ENCODE data around the gene CDC42EP5.

Gene CDC42EP5

DNA sequence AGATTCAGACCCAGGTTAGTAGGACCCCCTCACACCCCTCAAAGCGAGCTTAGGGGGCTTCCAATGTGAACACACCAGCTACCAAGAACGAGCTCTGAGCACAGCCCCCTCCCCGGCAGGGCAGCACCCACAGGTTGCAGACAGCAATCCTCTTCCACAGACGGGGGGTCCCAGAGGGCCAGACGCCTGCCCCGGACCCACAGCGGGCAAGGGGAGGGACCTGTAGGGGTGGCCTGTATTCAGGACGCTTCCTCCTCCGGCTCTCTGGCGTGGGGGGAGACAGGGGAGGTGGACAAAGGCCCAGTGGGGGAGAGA, 53.1 kb downstream of the CDC42EP5 start:
- no peaks in the 10 kb centered on the region for H3K9me3 ChIP-seq (ENCODE audit: control insufficient read depth, low read length)
- H3K9ac ChIP-seq (ENCODE audit: low read length) = no peak overlapping the region
- peaks cover 45% of the 10 kb centered on the region for H3K27me3 ChIP-seq (replicated peaks; ENCODE audit: control insufficient read depth, insufficient read depth, low read length)
- no peaks in the 10 kb centered on the region for H3K36me3 ChIP-seq (ENCODE audit: control insufficient read depth, insufficient read depth, low read length, severe bottlenecking)
- H3K4me1 ChIP-seq (ENCODE audit: control insufficient read depth, insufficient read depth, low read length) = no peaks in the 10 kb centered on the region
- H3K4me3 ChIP-seq (ENCODE audit: low read length) = no peak overlapping the region
- no peak for DNase-seq (ENCODE audit: low read depth)

- Histone ChIP-seq H3K9me3 (ENCODE audit: control insufficient read depth, low read length) (no peaks in the 10 kb centered on the region), H3K27me3 (replicated peaks; ENCODE audit: control insufficient read depth, insufficient read depth, low read length) (peaks cover 51% of the 10 kb centered on the region), H3K36me3 (ENCODE audit: control insufficient read depth, insufficient read depth, low read length, severe bottlenecking) (no peaks in the 10 kb centered on the region), H3K4me3 (ENCODE audit: low read length) (no peak overlapping the region), H3K9ac (ENCODE audit: low read length) (no peak overlapping the region), H3K4me1 (ENCODE audit: control insufficient read depth, insufficient read depth, low read length) (no peaks in the 10 kb centered on the region)
- DNase-seq (ENCODE audit: low read depth) = no peak
Observed at GRCh38 chr19:54418930-54419800, 53.9 kb downstream of the CDC42EP5 start.

DNA sequence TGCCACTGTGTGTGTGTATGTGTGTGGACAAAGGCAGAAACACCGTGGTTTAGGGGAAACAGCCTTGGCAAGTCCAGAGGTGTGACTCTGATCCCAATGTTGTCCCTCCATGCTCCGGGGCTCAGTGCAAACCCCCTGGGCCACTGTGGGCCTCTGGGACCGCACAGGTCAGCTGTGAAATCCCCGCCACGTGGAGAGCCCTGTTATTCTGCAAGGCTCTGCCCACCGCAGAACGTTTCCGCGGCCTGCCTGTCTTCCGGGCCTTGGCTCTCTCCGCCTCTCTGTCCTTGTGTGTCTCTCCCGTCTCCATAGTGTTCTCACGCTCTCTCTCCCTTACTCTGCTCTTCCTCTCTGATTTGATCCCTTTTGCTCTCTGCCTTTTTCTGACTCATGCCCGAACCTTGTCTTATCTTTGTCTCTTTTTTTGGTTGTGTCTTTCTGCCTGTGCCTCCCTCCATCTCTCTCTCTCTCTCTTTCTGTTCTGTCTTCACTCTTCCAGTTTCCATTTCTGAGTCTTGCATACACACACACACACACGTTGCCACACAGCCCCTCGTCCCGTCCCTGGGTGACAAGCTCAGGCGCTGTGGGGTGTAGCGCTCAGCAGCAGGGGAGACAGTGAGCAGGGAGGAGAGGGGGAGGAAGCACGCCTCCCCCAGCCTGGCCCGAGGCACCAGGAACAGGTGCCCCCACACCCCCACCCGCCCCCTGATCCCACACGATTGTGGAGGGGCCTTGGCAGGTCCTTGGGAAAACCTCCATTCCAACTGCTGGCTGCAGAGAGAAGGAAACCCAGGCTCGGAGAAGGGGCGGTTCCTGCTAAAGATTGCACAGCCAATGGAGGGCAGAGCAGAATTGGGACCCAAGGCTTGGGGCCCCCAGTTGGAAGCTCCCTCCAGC, 54.8 kb downstream of the CDC42EP5 start:
- Histone ChIP-seq H3K4me1 (ENCODE audit: control insufficient read depth, insufficient read depth, low read length) (no peaks in the 10 kb centered on the region), H3K9me3 (ENCODE audit: control insufficient read depth, low read length) (no peaks in the 10 kb centered on the region), H3K9ac (ENCODE audit: low read length) (no peak overlapping the region), H3K4me3 (ENCODE audit: low read length) (no peak overlapping the region), H3K36me3 (ENCODE audit: control insufficient read depth, insufficient read depth, low read length, severe bottlenecking) (no peaks in the 10 kb centered on the region), H3K27me3 (replicated peaks; ENCODE audit: control insufficient read depth, insufficient read depth, low read length) (peaks cover 51% of the 10 kb centered on the region)
- DNase-seq (ENCODE audit: low read depth) = peak; percentile 10

DNA sequence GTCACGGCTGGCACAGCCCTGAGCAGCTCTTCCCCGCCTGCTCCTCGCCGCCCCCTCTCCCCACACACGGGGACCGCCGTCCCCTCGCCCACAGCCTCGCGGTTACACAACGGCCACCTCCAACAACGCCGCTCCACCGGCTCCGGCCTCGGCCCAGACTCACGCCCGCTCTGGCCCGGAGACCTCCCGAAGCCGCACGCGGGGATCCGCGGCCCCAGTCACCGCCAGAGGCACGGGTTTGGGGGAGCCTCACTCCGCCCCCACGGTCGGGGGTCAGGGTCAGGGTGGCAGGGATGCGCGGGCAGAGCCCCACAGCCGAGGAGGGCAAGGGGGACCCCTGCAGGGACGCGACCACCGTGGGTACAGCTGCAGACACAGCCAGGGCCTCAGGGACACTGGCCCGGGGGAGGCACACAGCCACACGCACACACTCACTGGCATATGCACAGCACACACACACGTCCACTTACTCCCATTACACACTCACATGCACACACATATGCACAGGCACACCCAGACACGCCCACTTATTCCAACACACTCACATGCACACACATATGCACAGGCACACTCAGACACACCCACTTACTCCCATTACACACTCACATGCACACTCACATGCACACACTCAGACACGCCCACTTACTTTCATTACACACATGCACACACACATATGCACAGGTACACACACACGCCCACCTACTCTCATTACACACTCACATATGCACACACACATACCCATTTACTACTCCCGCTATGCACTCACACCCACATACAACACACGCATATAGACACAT, 56.2 kb downstream of the CDC42EP5 start:
- Histone ChIP-seq H3K9ac (ENCODE audit: low read length) (no peak overlapping the region), H3K4me1 (ENCODE audit: control insufficient read depth, insufficient read depth, low read length) (no peaks in the 10 kb centered on the region), H3K4me3 (ENCODE audit: low read length) (no peak overlapping the region), H3K9me3 (ENCODE audit: control insufficient read depth, low read length) (no peaks in the 10 kb centered on the region), H3K36me3 (ENCODE audit: control insufficient read depth, insufficient read depth, low read length, severe bottlenecking) (no peaks in the 10 kb centered on the region), H3K27me3 (replicated peaks; ENCODE audit: control insufficient read depth, insufficient read depth, low read length) (peaks cover 46% of the 10 kb centered on the region)
- DNase-seq (ENCODE audit: low read depth) = no peak

GRCh38 chr19:54415901-54416673, 57.0 kb downstream of the CDC42EP5 start:
- Histone ChIP-seq H3K4me1 (ENCODE audit: control insufficient read depth, insufficient read depth, low read length) (no peaks in the 10 kb centered on the region), H3K9ac (ENCODE audit: low read length) (no peak overlapping the region), H3K36me3 (ENCODE audit: control insufficient read depth, insufficient read depth, low read length, severe bottlenecking) (no peaks in the 10 kb centered on the region), H3K27me3 (replicated peaks; ENCODE audit: control insufficient read depth, insufficient read depth, low read length) (peaks cover 40% of the 10 kb centered on the region), H3K9me3 (ENCODE audit: control insufficient read depth, low read length) (no peaks in the 10 kb centered on the region), H3K4me3 (ENCODE audit: low read length) (no peak overlapping the region)
- DNase-seq (ENCODE audit: low read depth) = no peak

GRCh38 chr19:54415208-54415900, 57.7 kb downstream of the CDC42EP5 start, which contains the start of gene TTYH1:
TSS of gene TTYH1 (plus strand) at chr19:54415464. CDS start at chr19:54415553, 89 bp downstream.
- peaks cover 47% of the 10 kb centered on the region for H3K27me3 ChIP-seq (replicated peaks; ENCODE audit: control insufficient read depth, insufficient read depth, low read length)
- H3K9me3 ChIP-seq (ENCODE audit: control insufficient read depth, low read length) = no peaks in the 10 kb centered on the region
- H3K36me3 ChIP-seq (ENCODE audit: control insufficient read depth, insufficient read depth, low read length, severe bottlenecking) = no peaks in the 10 kb centered on the region
- H3K4me3 ChIP-seq (ENCODE audit: low read length) = no peak within 1 kb of the TSS
- no peak for DNase-seq (ENCODE audit: low read depth)
- no peaks in the 10 kb centered on the region for H3K4me1 ChIP-seq (ENCODE audit: control insufficient read depth, insufficient read depth, low read length)
- no peak within 1 kb of the TSS for H3K9ac ChIP-seq (ENCODE audit: low read length)

Measured in adipocyte (in vitro differentiated cells).